ENCODE results near the gene NEU3. TPM values are rescaled to one million over a fixed set of nuclear protein-coding genes. Genes with fewer than 3 reads are reported as not detected.

Gene NEU3
- total RNA-seq, 4 donors from 2014 or later = 11.0 to 20.6 (median 18.3) TPM

DNA sequence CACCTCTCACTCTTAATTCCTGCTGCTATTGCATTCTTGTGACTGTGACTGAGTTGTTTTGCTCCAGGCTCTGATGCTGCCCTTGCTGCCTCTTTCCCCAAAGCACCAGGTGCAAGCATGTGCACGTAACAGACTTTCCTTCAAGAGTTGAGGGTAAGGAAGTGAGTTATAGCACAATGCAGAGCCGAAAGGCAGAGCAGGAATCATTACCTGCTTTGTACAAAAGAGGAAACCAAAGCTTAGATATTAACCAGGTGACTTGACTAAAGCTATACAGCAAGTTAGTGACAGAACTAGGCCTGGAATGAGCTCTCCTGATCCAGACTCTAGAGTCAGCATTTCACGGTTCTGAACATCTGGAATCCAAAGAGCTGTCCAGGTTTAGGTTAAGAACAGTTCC, 33.6 kb downstream of the NEU3 start:
- peak overlapping the region; percentile 3 to 60 (median 8) for H3K27ac ChIP-seq
- H3K36me3 ChIP-seq = no peaks in the 10 kb centered on the region
- in situ Hi-C loops (cut with MboI; ENCODE audit: low sequenced_read_pairs in 4 of 4) = loop anchor here in 3 of 4 donors (10.0 kb wide), 2 partner anchors 97 to 223 kb away; partner anchors contain the start of gene TPBGL (in 2 of the 3)
- H3K27me3 ChIP-seq = no peaks in the 10 kb centered on the region
- H3K9me3 ChIP-seq = no peaks in the 10 kb centered on the region
- DNase-seq (no peak), ATAC-seq (peak; percentile 3 to 22)
- intact Hi-C loops (cut with DNase I; ENCODE audit: low total_unique reads) = loop anchor here (5.0 kb wide), 1 partner anchor 220 kb away; the partner anchor contains the start of gene TPBGL
- no peak for TF ChIP-seq POLR2A (IDR thresholded peaks at IDR 0.05)
- TF ChIP-seq, protein P1, sequence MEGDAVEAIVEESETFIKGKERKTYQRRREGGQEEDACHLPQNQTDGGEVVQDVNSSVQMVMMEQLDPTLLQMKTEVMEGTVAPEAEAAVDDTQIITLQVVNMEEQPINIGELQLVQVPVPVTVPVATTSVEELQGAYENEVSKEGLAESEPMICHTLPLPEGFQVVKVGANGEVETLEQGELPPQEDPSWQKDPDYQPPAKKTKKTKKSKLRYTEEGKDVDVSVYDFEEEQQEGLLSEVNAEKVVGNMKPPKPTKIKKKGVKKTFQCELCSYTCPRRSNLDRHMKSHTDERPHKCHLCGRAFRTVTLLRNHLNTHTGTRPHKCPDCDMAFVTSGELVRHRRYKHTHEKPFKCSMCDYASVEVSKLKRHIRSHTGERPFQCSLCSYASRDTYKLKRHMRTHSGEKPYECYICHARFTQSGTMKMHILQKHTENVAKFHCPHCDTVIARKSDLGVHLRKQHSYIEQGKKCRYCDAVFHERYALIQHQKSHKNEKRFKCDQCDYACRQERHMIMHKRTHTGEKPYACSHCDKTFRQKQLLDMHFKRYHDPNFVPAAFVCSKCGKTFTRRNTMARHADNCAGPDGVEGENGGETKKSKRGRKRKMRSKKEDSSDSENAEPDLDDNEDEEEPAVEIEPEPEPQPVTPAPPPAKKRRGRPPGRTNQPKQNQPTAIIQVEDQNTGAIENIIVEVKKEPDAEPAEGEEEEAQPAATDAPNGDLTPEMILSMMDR (IDR thresholded peaks at IDR 0.05 in 4 of 5, conservative IDR thresholded peaks at IDR 0.05 in 1 of 5) = no peak
- peaks cover 28 to 42% of the 10 kb centered on the region in 2 donors for H3K4me1 ChIP-seq
- H3K4me3 ChIP-seq = no peak overlapping the region

DNA sequence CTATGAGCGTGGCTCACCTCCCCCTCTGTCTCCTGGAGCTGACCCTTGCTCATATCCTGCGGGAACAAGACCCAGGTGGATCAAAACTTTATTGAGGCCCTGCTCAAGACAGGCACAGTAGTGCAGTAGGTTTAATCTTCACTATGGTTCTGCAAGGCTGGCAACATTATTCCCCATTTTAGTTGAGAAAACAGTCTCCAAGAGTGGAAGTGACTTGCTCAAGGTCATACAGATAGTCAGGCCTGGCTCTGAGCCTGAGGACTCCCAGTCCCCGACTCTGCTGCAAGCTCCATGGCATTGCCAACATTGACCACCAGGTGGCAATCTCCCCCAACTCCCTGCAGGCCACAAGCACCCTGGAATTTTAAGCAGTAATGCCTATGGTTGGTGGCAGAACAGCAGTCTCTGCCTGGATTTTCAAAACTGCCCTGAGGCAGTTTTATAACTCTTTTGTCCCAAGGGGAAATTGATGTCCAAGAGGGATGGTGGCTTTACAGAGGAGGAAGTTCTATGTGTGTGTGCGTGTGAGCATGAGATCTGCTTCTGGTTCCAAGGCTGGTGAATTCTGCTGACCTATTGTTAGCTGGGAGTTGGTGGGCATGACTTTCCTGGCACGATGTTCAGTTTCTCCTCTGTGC, 34.1 kb downstream of the NEU3 start:
- no peaks in the 10 kb centered on the region for H3K36me3 ChIP-seq
- H3K9me3 ChIP-seq = no peaks in the 10 kb centered on the region
- H3K27ac ChIP-seq = peak overlapping the region; percentile 3 to 60 (median 8)
- TF ChIP-seq POLR2A (IDR thresholded peaks at IDR 0.05) = no peak
- TF ChIP-seq, protein P1 (IDR thresholded peaks at IDR 0.05 in 4 of 5, conservative IDR thresholded peaks at IDR 0.05 in 1 of 5) = peak; percentile 86 to 96 (median 89)
- no peak overlapping the region for H3K4me3 ChIP-seq
- no peaks in the 10 kb centered on the region for H3K27me3 ChIP-seq
- peak; percentile 49 to 82 for DNase-seq
- H3K4me1 ChIP-seq = peaks cover 30 to 42% of the 10 kb centered on the region in 2 donors
- intact Hi-C loops (cut with DNase I; ENCODE audit: low total_unique reads) (loop anchor here (1.0 to 5.0 kb wide), 2 partner anchors 9 to 219 kb away; partner anchors contain the start of gene TPBGL), in situ Hi-C loops (cut with MboI; ENCODE audit: low sequenced_read_pairs in 4 of 4) (loop anchor here in 3 of 4 donors (10.0 kb wide), 2 partner anchors 98 to 222 kb away; partner anchors contain the start of gene TPBGL (in 2 of the 3))
- ATAC-seq = peak; percentile 79 to 92

DNA sequence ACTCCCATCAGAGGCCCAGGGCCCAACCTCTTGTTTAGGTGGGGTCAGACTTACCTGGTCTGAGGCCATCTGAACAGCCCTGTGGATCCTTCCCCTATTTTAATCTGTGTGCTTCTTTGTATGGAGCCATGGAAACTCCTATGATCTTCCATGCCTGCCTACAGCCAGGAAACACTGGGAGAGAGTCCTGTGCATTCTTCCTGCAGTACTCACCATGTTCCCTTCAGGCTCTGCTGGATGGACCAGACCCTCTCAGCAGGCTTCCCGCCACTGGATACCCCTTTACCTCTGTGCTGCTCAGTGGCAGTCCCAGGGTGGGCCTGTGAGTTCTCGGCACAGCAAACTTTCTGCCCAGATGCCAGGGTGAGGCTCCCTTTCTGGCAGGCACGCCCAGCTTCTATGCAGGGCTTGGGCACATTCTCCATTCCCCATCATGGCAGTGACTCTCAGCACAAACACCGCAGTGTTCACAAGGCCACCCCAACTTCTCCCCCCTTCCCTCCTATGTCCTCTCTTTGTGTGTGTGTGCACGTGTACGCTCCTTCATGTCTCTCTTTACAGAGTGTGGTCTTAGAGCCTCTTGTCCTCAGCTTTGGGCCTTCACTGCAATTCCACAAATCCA, 34.8 kb downstream of the NEU3 start:
- no peaks in the 10 kb centered on the region for H3K27me3 ChIP-seq
- intact Hi-C loops (cut with DNase I; ENCODE audit: low total_unique reads) (loop anchor here (1.0 to 5.0 kb wide), 2 partner anchors 9 to 219 kb away; partner anchors contain the start of gene TPBGL), in situ Hi-C loops (cut with MboI; ENCODE audit: low sequenced_read_pairs in 4 of 4) (loop anchor here in 3 of 4 donors (10.0 kb wide), 2 partner anchors 99 to 221 kb away; partner anchors contain the start of gene TPBGL (in 2 of the 3))

GRCh38 chr11:75024068-75024449, 35.3 kb downstream of the NEU3 start:
- TF ChIP-seq, protein P1 (IDR thresholded peaks at IDR 0.05 in 4 of 5, conservative IDR thresholded peaks at IDR 0.05 in 1 of 5) = no peak
- no peak for TF ChIP-seq POLR2A (IDR thresholded peaks at IDR 0.05)
- intact Hi-C loops (cut with DNase I; ENCODE audit: low total_unique reads) = loop anchor here (5.0 kb wide), 1 partner anchor 218 kb away; the partner anchor contains the start of gene TPBGL
- no peaks in the 10 kb centered on the region for H3K9me3 ChIP-seq
- H3K27ac ChIP-seq = no peak overlapping the region
- in situ Hi-C loops (cut with MboI; ENCODE audit: low sequenced_read_pairs in 4 of 4) = loop anchor here in 3 of 4 donors (10.0 kb wide), 2 partner anchors 99 to 221 kb away; partner anchors contain the start of gene TPBGL (in 2 of the 3)
- ATAC-seq = no peak
- no peaks in the 10 kb centered on the region for H3K27me3 ChIP-seq
- DNase-seq = no peak
- H3K4me3 ChIP-seq = no peak overlapping the region
- H3K36me3 ChIP-seq = no peaks in the 10 kb centered on the region
- peaks cover 42% of the 10 kb centered on the region in 2 donors for H3K4me1 ChIP-seq

More for the DNA sequence above, 34.8 kb downstream of the NEU3 start:
- H3K4me1 ChIP-seq = peaks cover 37 to 42% of the 10 kb centered on the region in 2 donors
- H3K36me3 ChIP-seq = no peaks in the 10 kb centered on the region
- ATAC-seq (no peak), DNase-seq (no peak)
- peak overlapping the region in 1 of 4 donors; percentile 43 for H3K27ac ChIP-seq
- H3K9me3 ChIP-seq = no peaks in the 10 kb centered on the region
- no peak overlapping the region for H3K4me3 ChIP-seq
- TF ChIP-seq POLR2A (IDR thresholded peaks at IDR 0.05) = no peak
- TF ChIP-seq, protein P1 (IDR thresholded peaks at IDR 0.05 in 4 of 5, conservative IDR thresholded peaks at IDR 0.05 in 1 of 5) = no peak
